Endothelial cell of umbilical vein (primary cell): ENCODE measurements around the gene NRP2. TPM values are rescaled to one million over a fixed set of nuclear protein-coding genes. Genes with fewer than 3 reads are reported as not detected.

Source experiments
- BruUV-seq: library from RNA; stranded (reverse); fragments of 400-500 nt; replicated peaks from 2 replicates; lab custom pipeline; 2021; lab: Mats Ljungman, UMichigan
- CTCF ChIA-PET: fragments of 300-600, 350-600 bp; sonication (Branson Sonifier 250); formaldehyde crosslinking; loops from one replicate; lab custom pipeline; 2021; ENCODE audit warnings: antibody characterized with exemption, inconsistent platforms; lab: Charles Lee
- POLR2A ChIA-PET: fragments of 300-600, 350-600 bp; sonication (Branson Sonifier 250); formaldehyde crosslinking; loops from one replicate; lab custom pipeline; 2021; ENCODE audit warnings: antibody characterized with exemption, inconsistent platforms; lab: Charles Lee
- DNase-seq: peaks from one replicate; pipeline ENCODE4 v3.0.0-alpha.2; 2011; ENCODE audit warnings: low read depth, low spot score
- FAIRE-seq: peaks from 2 replicates; lab custom pipeline; 2011; peaks lifted over from hg19 to GRCh38; lab: Jason Lieb, UNC
- H2AFZ ChIP-seq: 2 replicates; pipeline ENCODE4 v1.6.0; 2012; ENCODE audit warnings: low read depth, low read length, control low read depth, inconsistent platforms
- H3K27ac ChIP-seq: 2 replicates; pipeline ENCODE4 v1.5.1; 2011; ENCODE audit warnings: low read depth, mild to moderate bottlenecking, control low read depth, low read length, moderate library complexity; ENCODE audit not compliant: insufficient read depth
- H3K27me3 ChIP-seq, 2 experiments: 2 replicates each; pipeline versions ENCODE4 v1.6.0 to v1.6.1; 2011; ENCODE audit warnings: low read length in 2 of 2, mixed read lengths in 1 of 2; ENCODE audit not compliant: control insufficient read depth in 2 of 2, insufficient read depth in 2 of 2
- H3K36me3 ChIP-seq, 2 experiments: 2 replicates in 1 of 2; 3 replicates in 1 of 2; pipeline ENCODE4 v1.5.1; 2011; ENCODE audit warnings: low read length in 2 of 2, mild to moderate bottlenecking in 1 of 2, moderate library complexity in 1 of 2; ENCODE audit not compliant: control insufficient read depth in 2 of 2, insufficient read depth in 2 of 2; ENCODE audit errors: extremely low read depth in 1 of 2
- H3K4me1 ChIP-seq: 3 replicates; pipeline ENCODE4 v1.5.1; 2011; ENCODE audit warnings: mild to moderate bottlenecking, low read length; ENCODE audit not compliant: control insufficient read depth, insufficient read depth; ENCODE audit errors: extremely low read depth
- H3K4me2 ChIP-seq: 2 replicates; pipeline ENCODE4 v1.6.1; 2011; ENCODE audit warnings: low read length, control low read depth, mixed read lengths; ENCODE audit not compliant: insufficient read depth
- H3K4me3 ChIP-seq, 3 experiments: fragments of 200-600 bp in 1 of 3; sonication (generic), shearing (Covaris generic) in 1 of 3; replicated peaks in 1 of 3; 2 replicates each; pipeline ENCODE4 v1.5.1; 2011 to 2016; ENCODE audit warnings: control low read depth in 3 of 3, low read length in 3 of 3, mild to moderate bottlenecking in 2 of 3, inconsistent platforms in 1 of 3, low read depth in 1 of 3, moderate library complexity in 1 of 3; ENCODE audit not compliant: insufficient read depth in 1 of 3
- H3K79me2 ChIP-seq: 2 replicates; pipeline ENCODE4 v1.6.0; 2012; ENCODE audit warnings: low read length, inconsistent platforms; ENCODE audit not compliant: control insufficient read depth, insufficient read depth
- H3K9ac ChIP-seq: replicated peaks from 2 replicates; pipeline ENCODE3; 2011; ENCODE audit warnings: low read length, control low read depth; ENCODE audit not compliant: insufficient read depth; ENCODE audit errors: extremely low read depth
- H3K9me1 ChIP-seq: replicated peaks from 3 replicates; pipeline ENCODE4 v1.6.0; 2011; ENCODE audit warnings: mild to moderate bottlenecking, low read length; ENCODE audit not compliant: control insufficient read depth, insufficient read depth; ENCODE audit errors: extremely low read depth
- H3K9me3 ChIP-seq: replicated peaks from 2 replicates; pipeline ENCODE4 v1.5.1; 2012; ENCODE audit warnings: low read length, inconsistent platforms; ENCODE audit not compliant: control insufficient read depth, insufficient read depth
- H4K20me1 ChIP-seq: replicated peaks from 2 replicates; pipeline ENCODE3; 2011; ENCODE audit warnings: mild to moderate bottlenecking, low read length; ENCODE audit not compliant: control insufficient read depth, insufficient read depth; ENCODE audit errors: extremely low read depth
- EZH2 ChIP-seq: IDR thresholded peaks from 2 replicates; pipeline ENCODE4 v1.6.1; 2012; ENCODE audit warnings: borderline replicate concordance, low read depth, mild to moderate bottlenecking, moderate library complexity, low read length, inconsistent platforms; ENCODE audit not compliant: severe bottlenecking
- FOS ChIP-seq: IDR thresholded peaks from 2 replicates; pipeline ENCODE4 v1.6.1; 2011; ENCODE audit warnings: mild to moderate bottlenecking, low read length, moderate library complexity, borderline replicate concordance; ENCODE audit not compliant: insufficient read depth
- MAX ChIP-seq: IDR thresholded peaks from 2 replicates; pipeline ENCODE4 v1.6.1; 2011; ENCODE audit not compliant: insufficient read depth, insufficient read length
- MYC ChIP-seq: IDR thresholded peaks from one replicate; pipeline ENCODE4 v1.6.1; 2011; ENCODE audit warnings: mild to moderate bottlenecking, low read depth, low read length
- dilution Hi-C: fragments of 300-500 bp; cut with MboI; formaldehyde crosslinking; loops from one replicate; pipeline ENCODE4 v1.15.0; 2019; ENCODE audit warnings: low sequenced_read_pairs; ENCODE audit not compliant: extremely low pct_ligation_motif_present
- intact Hi-C: fragments of 100-400 bp; cut with micrococcal nuclease; formaldehyde crosslinking; loops from one replicate; pipeline ENCODE4 v1.10.0; 2022
- polyA plus RNA-seq, 4 experiments: library from polyadenylated mRNA; depleted of rRNA in 3 of 4; stranded (reverse) in 3 of 4; unstranded in 1 of 4; fragments of >200 nt; gene quantifications; 2 replicates each; pipeline versions ENCODE4 v1.2.1 to v1.2.3, GENCODE V29; 2011 to 2012; ENCODE audit warnings: missing spikeins in 1 of 4
- total RNA-seq: library from RNA; stranded (reverse); gene quantifications from 2 replicates; pipeline ENCODE4 v1.2.3, GENCODE V29; 2021
- TF ChIP-seq, protein P1 (sequence below), 2 donors: IDR thresholded peaks; 1 replicate in 1 of 2; 2 replicates in 1 of 2; pipeline ENCODE4 v1.5.1; 2011; ENCODE audit warnings: low read length in 2 of 2, mild to moderate bottlenecking in 2 of 2, moderate library complexity in 2 of 2, control low read depth in 1 of 2, inconsistent platforms in 1 of 2, low read depth in 1 of 2; ENCODE audit not compliant: insufficient read depth in 1 of 2; ENCODE audit errors: extremely low read depth in 1 of 2

NRP2 gene
- total and polyA plus RNA-seq, 2 donors (not counting 3 experiments of a cell fraction or from before 2014, with no cell fraction given), result 160 to 240 TPM

DNA sequence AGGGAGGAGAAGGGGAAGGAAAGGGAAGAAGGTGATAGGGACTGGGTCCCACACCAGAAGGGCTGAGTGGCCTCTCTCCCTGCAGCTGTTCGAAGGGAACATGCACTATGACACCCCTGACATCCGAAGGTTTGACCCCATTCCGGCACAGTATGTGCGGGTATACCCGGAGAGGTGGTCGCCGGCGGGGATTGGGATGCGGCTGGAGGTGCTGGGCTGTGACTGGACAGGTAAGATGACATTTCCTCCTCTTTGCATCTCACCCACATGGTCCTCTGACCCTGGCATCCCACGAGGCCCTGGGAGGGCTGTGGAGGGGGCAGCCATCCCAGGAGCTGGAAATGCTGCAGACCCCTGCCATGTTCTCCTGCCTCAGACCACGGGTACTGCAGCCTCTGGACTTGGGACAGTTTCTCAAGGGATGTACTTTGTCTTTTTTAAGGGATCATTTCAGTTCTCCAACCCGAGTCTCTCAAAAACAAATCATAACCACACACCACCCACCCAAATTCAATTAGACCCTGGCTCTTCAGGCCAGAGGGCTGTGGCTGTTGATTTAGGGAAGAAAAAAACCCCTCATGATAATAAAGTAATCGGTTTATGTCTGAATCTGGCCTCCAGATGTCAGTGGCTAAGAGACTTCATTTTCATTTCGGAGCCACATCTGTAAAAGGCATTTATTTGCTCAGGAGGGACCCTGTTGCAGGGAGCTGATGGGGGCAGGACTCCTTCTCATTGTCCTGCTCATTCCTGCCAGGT, 63.5 kb downstream of the NRP2 start:
- Histone ChIP-seq H3K4me3 (no peak overlapping the region), H2AFZ (no peak overlapping the region), H3K9me1 (no peaks in the 10 kb centered on the region), H3K4me2 (no peak overlapping the region), H3K27ac (no peak overlapping the region), H3K36me3 (peaks cover 36 to 81% of the 10 kb centered on the region in 2 experiments), H3K9ac (no peak overlapping the region), H3K9me3 (no peaks in the 10 kb centered on the region), H3K4me1 (no peaks in the 10 kb centered on the region), H3K27me3 (no peaks in the 10 kb centered on the region), H4K20me1 (no peaks in the 10 kb centered on the region), H3K79me2 (no peaks in the 10 kb centered on the region)
- DNase-seq (no peak), FAIRE-seq (no peak)
- TF ChIP-seq FOS (no peak), MAX (no peak), MYC (no peak), EZH2 (no peak)
- TF ChIP-seq, protein P1, sequence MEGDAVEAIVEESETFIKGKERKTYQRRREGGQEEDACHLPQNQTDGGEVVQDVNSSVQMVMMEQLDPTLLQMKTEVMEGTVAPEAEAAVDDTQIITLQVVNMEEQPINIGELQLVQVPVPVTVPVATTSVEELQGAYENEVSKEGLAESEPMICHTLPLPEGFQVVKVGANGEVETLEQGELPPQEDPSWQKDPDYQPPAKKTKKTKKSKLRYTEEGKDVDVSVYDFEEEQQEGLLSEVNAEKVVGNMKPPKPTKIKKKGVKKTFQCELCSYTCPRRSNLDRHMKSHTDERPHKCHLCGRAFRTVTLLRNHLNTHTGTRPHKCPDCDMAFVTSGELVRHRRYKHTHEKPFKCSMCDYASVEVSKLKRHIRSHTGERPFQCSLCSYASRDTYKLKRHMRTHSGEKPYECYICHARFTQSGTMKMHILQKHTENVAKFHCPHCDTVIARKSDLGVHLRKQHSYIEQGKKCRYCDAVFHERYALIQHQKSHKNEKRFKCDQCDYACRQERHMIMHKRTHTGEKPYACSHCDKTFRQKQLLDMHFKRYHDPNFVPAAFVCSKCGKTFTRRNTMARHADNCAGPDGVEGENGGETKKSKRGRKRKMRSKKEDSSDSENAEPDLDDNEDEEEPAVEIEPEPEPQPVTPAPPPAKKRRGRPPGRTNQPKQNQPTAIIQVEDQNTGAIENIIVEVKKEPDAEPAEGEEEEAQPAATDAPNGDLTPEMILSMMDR (IDR thresholded peaks at IDR 0.05; ENCODE audit: extremely low read depth in 1 of 2, insufficient read depth in 1 of 2, low read depth in 1 of 2, low read length in 2 of 2), result no peak
- intact Hi-C loops, result no loop called here
- BruUV-seq, result no TSS peak
- CTCF ChIA-PET, result interaction anchor here (1.8 kb wide), 1 partner anchor 26 kb away, joined by 5 read pairs; no protein-coding TSS in a partner anchor
- POLR2A ChIA-PET, result no interaction called here
- dilution Hi-C loops, result no loop called here
